Measurements from ENCODE around the gene KLHL26.

DNA sequence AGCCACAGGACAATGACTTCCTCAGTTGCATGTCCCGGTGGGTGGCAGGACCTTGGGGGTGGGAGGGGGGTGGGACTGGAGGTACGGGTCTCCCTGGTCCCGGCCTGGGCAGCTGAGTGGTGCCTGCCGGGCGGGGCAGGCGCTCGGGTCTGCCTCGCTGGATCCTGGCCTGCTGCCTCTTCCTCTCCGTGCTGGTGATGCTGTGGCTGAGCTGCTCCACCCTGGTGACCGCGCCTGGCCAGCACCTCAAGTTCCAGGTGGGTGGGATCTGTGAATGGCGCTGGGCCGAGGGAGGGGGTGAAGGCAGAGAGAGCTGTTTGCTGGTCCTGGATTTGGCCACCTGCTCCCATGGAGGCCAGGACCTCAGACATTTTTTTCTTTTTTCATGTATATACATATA is 18.6 kb upstream of the KLHL26 start:
- TF ChIP-seq, protein P1, sequence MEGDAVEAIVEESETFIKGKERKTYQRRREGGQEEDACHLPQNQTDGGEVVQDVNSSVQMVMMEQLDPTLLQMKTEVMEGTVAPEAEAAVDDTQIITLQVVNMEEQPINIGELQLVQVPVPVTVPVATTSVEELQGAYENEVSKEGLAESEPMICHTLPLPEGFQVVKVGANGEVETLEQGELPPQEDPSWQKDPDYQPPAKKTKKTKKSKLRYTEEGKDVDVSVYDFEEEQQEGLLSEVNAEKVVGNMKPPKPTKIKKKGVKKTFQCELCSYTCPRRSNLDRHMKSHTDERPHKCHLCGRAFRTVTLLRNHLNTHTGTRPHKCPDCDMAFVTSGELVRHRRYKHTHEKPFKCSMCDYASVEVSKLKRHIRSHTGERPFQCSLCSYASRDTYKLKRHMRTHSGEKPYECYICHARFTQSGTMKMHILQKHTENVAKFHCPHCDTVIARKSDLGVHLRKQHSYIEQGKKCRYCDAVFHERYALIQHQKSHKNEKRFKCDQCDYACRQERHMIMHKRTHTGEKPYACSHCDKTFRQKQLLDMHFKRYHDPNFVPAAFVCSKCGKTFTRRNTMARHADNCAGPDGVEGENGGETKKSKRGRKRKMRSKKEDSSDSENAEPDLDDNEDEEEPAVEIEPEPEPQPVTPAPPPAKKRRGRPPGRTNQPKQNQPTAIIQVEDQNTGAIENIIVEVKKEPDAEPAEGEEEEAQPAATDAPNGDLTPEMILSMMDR (optimal IDR thresholded peaks at IDR 0.05 in 1 of 3, IDR thresholded peaks at IDR 0.05 in 1 of 3, conservative IDR thresholded peaks at IDR 0.05 in 1 of 3; ENCODE audit: extremely low read depth in 1 of 3, insufficient read depth in 2 of 3, low read length in 3 of 3), result no peak
- no peak for TF ChIP-seq EZH2 (IDR thresholded peaks at IDR 0.05; ENCODE audit: low read length)
